GM12864 (cell line): ENCODE results near the gene NDUFC2.
"Not testable (repeated sequence)": the region's sequence is repeated elsewhere in the genome, so short reads cannot be mapped to it uniquely, and the experiment has no call there.

Source experiments
- DNase-seq: peaks from one replicate; pipeline ENCODE4 v3.0.0-alpha.2; 2011; ENCODE audit warnings: low read depth
- H3K4me3 ChIP-seq: 2 replicates; pipeline ENCODE4 v1.5.1; 2011; ENCODE audit warnings: mild to moderate bottlenecking, low read depth, low read length, control low read depth
- CTCF ChIP-seq: IDR thresholded peaks from 2 replicates; pipeline ENCODE4 v1.5.1; 2011; ENCODE audit warnings: low read depth, mild to moderate bottlenecking, moderate library complexity, low read length, control low read depth, inconsistent platforms; ENCODE audit errors: missing control alignments

The NDUFC2 gene

GRCh38 chr11:78078218-78079167, 1.2 kb downstream of the NDUFC2 start:
- peak overlapping the region; percentile 97 for H3K4me3 ChIP-seq
- no peak for TF ChIP-seq CTCF
- DNase-seq, result no peak

GRCh38 chr11:78077592-78077991, 2.1 kb downstream of the NDUFC2 start:
- H3K4me3 ChIP-seq, DNase-seq: not testable (repeated sequence)

GRCh38 chr11:78076733-78077403, 2.8 kb downstream of the NDUFC2 start:
- no peak overlapping the region for H3K4me3 ChIP-seq
- TF ChIP-seq CTCF, result no peak
- no peak for DNase-seq

GRCh38 chr11:78074756-78075155, 4.9 kb downstream of the NDUFC2 start:
- DNase-seq, result no peak
- no peak overlapping the region for H3K4me3 ChIP-seq
- no peak for TF ChIP-seq CTCF

GRCh38 chr11:78072455-78072854, 7.2 kb downstream of the NDUFC2 start:
- H3K4me3 ChIP-seq, result no peak overlapping the region
- no peak for TF ChIP-seq CTCF
- no peak for DNase-seq

GRCh38 chr11:78071717-78072116, 7.9 kb downstream of the NDUFC2 start:
- TF ChIP-seq CTCF, result no peak
- H3K4me3 ChIP-seq, result no peak overlapping the region
- no peak for DNase-seq

- no peak for DNase-seq
- TF ChIP-seq CTCF, result no peak
- no peak overlapping the region for H3K4me3 ChIP-seq
Observed at GRCh38 chr11:78070621-78071020, 9.0 kb downstream of the NDUFC2 start.
